GM19467 (cell line): ENCODE measurements around the gene SPATA2L.
"Not testable (repeated sequence)": the region's sequence is repeated elsewhere in the genome, so short reads cannot be mapped to it uniquely, and the experiment has no call there.

Experiments
- ATAC-seq: cut with Tn5 transposase; IDR thresholded peaks from one replicate; pipeline ENCODE4 v1.9.1; 2021; ENCODE audit warnings: mild to moderate bottlenecking, moderate library complexity; ENCODE audit not compliant: unreplicated experiment

The SPATA2L gene

GRCh38 chr16:89691231-89691985 lies 10.1 kb downstream of the SPATA2L start:
- ATAC-seq: no peak

- no peak for ATAC-seq
These were observed 11.1 kb downstream of the SPATA2L start for GRCh38 chr16:89690392-89690901.

GRCh38 chr16:89689621-89690020 lies 11.9 kb downstream of the SPATA2L start:
- ATAC-seq: not testable (repeated sequence)

- no peak for ATAC-seq
These were observed 12.4 kb downstream of the SPATA2L start for GRCh38 chr16:89689142-89689541.

- ATAC-seq: no peak
These were observed 13.1 kb downstream of the SPATA2L start for GRCh38 chr16:89688395-89688794.

GRCh38 chr16:89687092-89687940 lies 14.2 kb downstream of the SPATA2L start:
- peak; percentile 45 for ATAC-seq

- ATAC-seq: peak; percentile 69
These were observed 14.9 kb downstream of the SPATA2L start, which contains the start of gene CDK10 for GRCh38 chr16:89686520-89687091. Gene CDK10 (plus strand): TSS chr16:89686689. CDS start chr16:89686711, 22 bp downstream.

- no peak for ATAC-seq
These were observed 15.6 kb downstream of the SPATA2L start for GRCh38 chr16:89685916-89686315.

GRCh38 chr16:89678258-89678657 lies 23.2 kb downstream of the SPATA2L start:
- no peak for ATAC-seq

GRCh38 chr16:89672177-89672941 lies 29.1 kb downstream of the SPATA2L start:
- no peak for ATAC-seq

GRCh38 chr16:89671565-89671964 lies 29.9 kb downstream of the SPATA2L start:
- ATAC-seq: not testable (repeated sequence)

- no peak for ATAC-seq
These were observed 30.7 kb downstream of the SPATA2L start for GRCh38 chr16:89670496-89671431.

GRCh38 chr16:89669755-89670154 lies 31.8 kb downstream of the SPATA2L start:
- no peak for ATAC-seq

GRCh38 chr16:89668790-89669158 lies 32.7 kb downstream of the SPATA2L start:
- no peak for ATAC-seq

GRCh38 chr16:89667633-89668032 lies 33.9 kb downstream of the SPATA2L start:
- ATAC-seq: no peak

GRCh38 chr16:89667000-89667399 lies 34.5 kb downstream of the SPATA2L start:
- not testable (repeated sequence) for ATAC-seq

- ATAC-seq: not testable (repeated sequence)
These were observed 37.3 kb downstream of the SPATA2L start for GRCh38 chr16:89664238-89664637.

- ATAC-seq: no peak
These were observed 40.3 kb downstream of the SPATA2L start for GRCh38 chr16:89661215-89661614.

GRCh38 chr16:89660146-89660545 lies 41.4 kb downstream of the SPATA2L start:
- ATAC-seq: no peak
